DMS53 treated with DMSO at 0.1 percent for 48 hours (cell line): Measurements from ENCODE around the gene TEAD1.
A peak's percentile ranks its signal among the peaks of the same experiment; 100 is the strongest.
"Not testable (repeated sequence)": the region's sequence is repeated elsewhere in the genome, so short reads cannot be mapped to it uniquely, and the experiment has no call there.

Experiments used
- DNase-seq: peaks from one replicate; lab custom pipeline; 2025; ENCODE audit not compliant: unreplicated experiment; lab: John Stamatoyannopoulos, UW

Gene TEAD1

GRCh38 chr11:12856338-12856737, 182.1 kb downstream of the TEAD1 start:
- DNase-seq = no peak

GRCh38 chr11:12857572-12857971, 183.4 kb downstream of the TEAD1 start:
- DNase-seq = no peak

DNA sequence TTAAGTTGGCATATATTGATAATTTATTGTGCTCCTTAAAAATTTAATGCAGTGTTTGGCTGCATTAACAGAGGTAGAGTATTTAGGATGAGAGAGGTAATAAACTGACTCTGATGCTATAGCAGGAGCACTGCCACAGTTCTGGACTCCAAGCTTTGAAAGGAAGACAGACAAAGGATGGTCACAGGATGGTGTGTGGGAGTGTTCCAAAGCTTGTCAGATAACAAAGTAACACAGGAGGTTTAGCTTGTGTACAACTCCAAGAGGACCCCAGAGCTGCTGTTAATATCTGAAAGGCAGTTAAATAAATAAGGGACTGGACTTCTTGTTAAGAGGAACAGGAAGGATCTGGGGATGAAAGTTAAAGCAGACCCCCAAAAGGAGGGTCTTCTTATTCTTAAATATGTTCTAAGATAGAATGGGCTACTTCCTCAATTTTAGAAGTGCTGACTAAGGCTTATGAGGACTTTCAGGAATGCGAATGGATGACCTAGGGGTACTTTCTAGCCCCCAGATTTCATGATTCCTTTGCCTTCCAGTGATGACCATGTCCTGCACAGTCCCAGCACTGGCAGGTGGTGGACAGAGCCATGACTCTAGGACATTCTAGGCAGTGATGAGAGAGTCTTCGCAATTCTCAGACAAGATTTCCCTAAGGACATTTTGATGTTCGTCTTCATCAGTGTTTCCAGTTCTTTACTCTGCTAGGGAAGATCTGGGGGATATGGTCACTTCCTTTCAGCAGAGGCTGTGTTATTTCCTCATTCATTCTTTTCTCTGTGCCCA, 185.8 kb downstream of the TEAD1 start:
- no peak for DNase-seq

DNA sequence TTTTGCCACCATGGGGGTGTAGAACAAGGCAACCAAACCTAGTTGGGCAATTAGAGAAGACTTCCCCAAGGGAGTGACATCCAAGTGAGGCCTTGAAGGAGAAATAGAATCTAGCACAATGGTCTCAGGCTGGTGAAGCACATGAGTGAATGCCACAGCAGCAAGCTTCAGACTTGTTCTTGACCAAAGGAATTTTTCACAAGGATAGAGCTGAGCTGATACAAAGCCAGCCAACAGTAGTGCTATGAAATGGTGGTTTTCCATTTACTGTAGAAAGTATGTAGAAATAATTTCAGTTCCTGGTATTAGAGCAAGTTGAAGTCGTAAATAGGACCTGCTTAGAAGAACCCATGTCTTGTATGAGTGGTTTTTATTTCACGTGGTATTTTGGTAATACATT, 186.6 kb downstream of the TEAD1 start:
- no peak for DNase-seq

DNA sequence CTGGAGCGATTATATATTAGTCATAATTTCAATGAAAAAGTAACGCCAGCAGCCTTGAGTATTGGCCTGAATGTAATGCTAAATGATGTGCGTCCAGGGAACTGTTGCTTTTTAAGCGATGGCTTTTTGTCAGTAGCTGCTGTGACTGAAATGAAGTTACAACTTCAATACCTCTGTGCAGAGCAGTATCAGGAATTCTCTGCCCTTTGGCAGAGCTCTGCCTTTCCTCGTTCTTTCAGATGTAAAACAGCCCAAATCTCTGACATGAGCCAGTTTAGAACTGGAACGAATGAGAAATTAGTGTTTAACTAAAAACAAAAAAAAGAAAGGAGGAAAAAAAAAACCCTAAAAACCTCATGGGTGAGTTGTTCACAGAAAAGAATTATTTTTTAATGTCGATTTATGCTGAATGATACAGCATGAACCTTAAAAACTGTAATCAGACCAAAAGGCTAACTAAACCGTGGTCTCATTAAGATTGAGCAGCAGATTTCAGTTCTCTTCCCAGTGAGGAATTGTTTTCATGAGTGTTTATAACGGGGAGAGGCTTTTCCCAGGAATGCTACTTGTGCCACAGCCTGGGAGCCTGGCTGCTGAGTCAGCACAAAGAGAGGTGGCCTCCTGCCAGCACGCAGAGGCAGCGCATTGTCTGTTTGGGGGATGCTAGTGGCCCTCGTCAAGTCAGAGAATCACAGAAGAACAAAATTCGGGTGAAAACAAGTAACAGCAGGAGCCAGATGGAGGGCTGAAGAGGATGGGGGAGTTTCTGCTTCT, 188.7 kb downstream of the TEAD1 start:
- DNase-seq = no peak

DNA sequence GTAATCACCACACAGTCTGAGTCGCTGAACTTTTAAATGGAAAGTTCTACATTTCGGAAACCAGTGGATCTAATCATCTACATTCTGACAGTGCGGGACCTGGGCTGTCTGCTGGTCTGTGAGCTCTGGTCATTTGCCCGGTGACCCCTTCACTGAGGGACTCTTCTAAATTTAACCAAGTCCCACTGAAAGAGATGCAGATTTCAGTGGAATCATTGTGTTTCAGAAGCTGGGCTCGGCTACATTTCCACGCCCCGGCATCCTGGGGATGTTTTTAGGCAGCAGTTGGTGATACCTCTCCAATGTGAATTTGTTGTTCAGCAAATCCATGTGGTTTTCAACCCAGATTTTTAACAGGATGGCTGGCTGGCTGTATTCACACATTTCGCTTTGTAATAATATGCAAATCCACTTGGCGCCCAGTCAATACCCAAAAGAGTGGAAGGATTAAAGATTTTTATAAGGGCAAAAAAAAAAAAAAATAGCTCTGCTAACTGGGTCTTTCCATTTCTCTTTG, 189.4 kb downstream of the TEAD1 start:
- DNase-seq = no peak

DNA sequence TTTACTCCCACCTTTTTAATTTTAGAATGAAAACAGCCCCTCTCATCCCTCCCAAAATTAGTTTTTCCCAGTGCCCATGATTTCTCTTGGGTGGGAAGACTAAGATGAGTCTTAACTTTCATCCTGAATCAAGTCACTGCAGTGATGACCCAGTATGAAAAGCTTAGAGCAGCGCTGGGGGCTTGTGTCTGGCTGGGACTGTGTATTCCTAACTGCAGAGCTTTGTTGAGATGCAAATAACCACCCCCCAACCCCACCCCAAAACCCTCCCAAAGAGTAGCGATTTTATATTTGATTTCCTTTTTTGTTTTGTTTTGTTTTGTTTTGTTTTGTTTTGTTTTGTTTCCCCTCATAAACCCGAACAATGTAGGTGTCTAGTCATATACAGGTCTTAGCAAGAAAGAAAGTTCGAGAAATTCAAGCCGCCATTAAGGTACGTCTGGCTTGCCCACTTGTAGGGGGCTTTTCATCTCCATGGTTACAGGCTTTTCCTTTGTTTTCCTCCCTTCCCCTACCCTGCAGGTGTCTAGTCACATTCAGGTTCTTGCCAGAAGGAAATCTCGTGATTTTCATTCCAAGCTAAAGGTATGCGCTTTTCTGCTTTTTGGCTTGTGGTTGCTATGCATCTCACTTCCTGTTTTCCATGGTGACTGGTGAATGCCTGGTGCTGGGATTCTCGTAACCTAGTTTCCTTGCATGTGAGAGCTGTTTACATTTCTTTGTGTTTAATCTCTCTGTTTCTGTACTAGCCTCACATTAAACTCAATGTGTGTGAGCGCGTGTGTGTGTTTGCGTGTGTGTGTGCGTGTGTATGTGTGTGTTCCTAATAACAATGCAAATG, 190.3 kb downstream of the TEAD1 start:
- peak; percentile 58 for DNase-seq

- no peak for DNase-seq
Observed at GRCh38 chr11:12865863-12866595, 191.8 kb downstream of the TEAD1 start.

- DNase-seq = no peak
Observed at GRCh38 chr11:12867531-12867930, 193.3 kb downstream of the TEAD1 start.

- DNase-seq = no peak
Observed at GRCh38 chr11:12868315-12869073, 194.3 kb downstream of the TEAD1 start.

DNA sequence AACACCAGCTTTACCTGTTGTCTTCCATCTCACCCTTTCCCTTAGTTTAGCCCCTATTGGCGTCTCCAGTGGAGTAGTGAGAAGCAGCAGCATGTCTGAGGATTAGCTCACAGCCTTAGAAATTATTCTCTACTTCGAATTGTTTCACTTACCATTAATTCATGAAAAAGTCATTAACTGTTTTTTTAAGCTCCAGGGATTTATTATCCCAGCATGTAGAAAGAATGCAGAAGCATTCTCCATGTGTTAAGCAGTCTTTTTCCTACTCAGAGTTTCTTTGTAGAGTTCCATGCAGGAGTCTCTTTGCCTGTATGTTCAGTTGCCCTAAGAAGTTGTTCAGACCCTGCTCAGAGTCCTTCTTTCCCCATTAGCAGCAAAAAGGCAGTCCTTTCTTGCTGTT, 197.0 kb downstream of the TEAD1 start:
- no peak for DNase-seq

DNA sequence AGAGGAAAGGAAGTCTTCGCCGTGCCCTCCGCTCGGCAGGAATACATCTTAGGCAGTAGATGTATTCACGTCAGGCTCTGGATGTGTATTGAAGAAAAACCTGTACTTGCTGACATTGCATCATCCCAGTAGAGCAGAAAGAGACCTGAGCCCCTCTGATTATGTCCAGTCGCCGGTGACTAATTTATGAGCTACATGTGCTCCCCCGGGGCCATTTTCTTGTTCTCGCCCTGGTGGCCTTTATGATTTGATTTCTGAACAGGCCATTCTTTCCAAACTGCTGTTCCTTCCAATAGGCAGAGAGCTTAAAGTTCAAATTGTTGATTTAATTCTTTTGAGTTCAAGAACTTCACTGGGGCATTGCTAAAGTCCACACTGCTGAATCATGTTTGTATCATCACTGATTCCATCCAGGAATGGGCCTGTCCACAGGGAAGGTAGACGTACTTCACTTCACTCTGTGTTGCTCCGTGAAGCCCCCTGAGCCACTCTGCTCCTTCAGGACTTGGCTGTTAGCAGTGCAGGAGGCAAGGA, 197.6 kb downstream of the TEAD1 start:
- no peak for DNase-seq

- no peak for DNase-seq
Observed at GRCh38 chr11:12876340-12876739, 202.1 kb downstream of the TEAD1 start.

- no peak for DNase-seq
Observed at GRCh38 chr11:12876988-12877387, 202.8 kb downstream of the TEAD1 start.

GRCh38 chr11:12877508-12877907, 203.3 kb downstream of the TEAD1 start:
- DNase-seq = not testable (repeated sequence)

DNA sequence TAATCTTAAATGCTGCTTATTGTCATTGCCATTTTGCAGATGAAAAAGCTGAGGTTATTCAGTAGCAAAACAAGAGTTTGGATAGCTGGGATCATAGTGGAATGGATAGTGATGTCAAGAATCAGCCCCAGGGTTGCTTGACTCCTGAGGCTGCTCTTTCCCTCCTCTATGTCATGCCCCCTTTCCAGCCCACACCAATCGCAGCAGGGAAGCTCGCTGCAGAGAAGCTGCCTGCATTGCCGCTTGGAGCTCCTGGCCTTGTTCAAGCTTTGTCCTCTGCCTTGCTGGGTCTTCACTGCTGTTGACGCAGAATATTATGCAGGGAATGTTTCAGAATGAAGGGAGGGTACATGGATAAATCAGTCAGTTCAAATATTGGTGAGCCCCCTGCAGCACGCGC, 206.1 kb downstream of the TEAD1 start:
- no peak for DNase-seq

DNA sequence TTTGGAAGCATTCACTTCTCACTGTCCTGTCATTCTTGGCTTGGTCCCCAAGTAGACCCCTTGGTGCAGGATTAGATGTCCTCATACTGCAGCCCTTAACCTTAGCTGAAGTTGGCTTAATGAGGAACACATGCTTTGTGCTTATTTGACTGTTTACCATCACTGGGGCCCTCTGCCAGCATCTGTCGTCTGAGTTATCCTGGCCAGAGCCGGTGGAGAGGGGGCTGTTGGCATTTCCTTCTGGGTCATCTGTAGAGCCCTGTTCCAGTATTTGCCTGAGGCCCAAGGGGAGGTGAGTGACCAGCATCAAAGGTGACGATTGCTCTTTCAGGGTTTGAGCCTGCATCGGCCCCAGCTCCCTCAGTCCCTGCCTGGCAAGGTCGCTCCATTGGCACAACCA, 208.4 kb downstream of the TEAD1 start:
- DNase-seq = no peak

- no peak for DNase-seq
Observed at GRCh38 chr11:12884751-12885318, 210.6 kb downstream of the TEAD1 start.

DNA sequence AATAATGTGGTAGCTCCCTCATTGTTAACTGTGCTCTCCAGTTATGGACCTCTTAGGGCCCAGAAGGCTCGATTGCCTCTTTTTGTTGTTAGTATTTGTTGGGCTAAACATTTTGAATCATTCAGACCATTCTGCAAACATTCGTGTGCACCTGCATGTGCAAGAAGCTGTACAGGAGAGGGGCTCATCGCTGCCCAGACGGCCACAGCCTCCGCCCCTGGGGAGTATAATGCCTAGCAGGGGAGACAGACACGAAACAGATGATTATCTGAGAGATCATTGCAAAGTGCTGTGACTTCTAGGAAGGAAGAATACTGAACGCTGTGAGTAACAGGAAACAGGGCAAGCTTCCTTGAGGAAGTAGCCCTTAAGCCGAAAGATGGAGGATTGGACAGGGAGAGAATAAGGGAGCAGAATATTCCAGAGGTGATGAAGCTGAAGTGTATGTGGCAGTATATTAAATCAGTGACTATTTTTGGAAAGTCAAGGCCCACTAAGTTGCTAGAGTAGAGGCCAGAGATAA, 211.6 kb downstream of the TEAD1 start:
- no peak for DNase-seq
